ENCODE measurements around the gene GNAQ. TPM values are rescaled to one million over a fixed set of nuclear protein-coding genes. Genes with fewer than 3 reads are reported as not detected.

GNAQ gene
- total RNA-seq, 1 experiment from 2014 or later: 28.7 TPM

DNA sequence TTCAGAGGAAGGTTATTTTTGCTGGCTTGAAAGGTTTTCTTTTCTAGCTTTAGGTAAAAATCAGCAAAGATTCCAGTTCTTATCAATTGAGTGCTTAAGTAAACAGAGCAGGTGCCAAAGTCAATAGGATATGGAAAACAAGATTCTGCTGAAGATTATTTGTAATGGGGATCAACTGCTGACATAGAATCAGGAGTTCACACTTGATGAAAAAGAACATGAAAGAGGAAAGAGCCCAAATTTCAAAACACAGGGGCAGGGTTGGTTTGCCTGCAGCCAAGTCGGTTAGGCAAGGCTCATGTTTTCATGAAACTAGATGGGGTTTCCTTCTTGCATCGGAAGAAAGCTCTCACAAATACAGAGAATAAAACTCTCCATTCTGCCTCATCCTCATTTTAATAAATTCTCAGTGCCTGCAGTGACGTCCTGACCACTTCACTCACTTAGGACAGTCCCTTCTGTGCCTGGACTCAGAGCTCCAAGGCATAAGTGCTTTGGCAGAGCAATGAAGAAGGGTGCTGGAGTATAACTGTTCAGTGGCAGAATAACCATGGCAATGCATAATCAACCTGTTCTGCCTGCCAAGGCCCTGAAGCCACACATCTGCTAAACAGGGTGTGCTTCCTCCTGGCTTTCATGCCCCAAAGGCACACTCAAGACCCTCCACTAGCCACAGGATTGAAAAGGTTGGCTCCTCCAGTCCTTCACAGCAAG is 179.6 kb downstream of the GNAQ start:
- peaks cover 0 to 8% of the 10 kb centered on the region in 2 experiments; a peak in 1 of 4 replicates for H3K4me1 ChIP-seq (ENCODE audit: control insufficient read depth in 1 of 2, insufficient read depth in 2 of 2, low read length in 2 of 2)
- H4K20me1 ChIP-seq (ENCODE audit: insufficient read depth): no peaks in the 10 kb centered on the region
- BruUV-seq (replicated peaks): no TSS peak
- ATAC-seq: no peak
- intact Hi-C loops (cut with micrococcal nuclease): no loop called here
- no peak overlapping the region for H3K9ac ChIP-seq (ENCODE audit: low read length)
- ChIA-PET RAD21 (ENCODE audit: low non-redundant PET in 1 of 2, low total read pairs in 2 of 2, uncharacterized antibody in 2 of 2, unreplicated experiment in 2 of 2) (no interaction called here), POLR2A (no interaction called here), CTCF (no interaction called here)
- H2AFZ ChIP-seq (ENCODE audit: low read depth, low read length, poor library complexity, severe bottlenecking): no peak overlapping the region
- TF ChIP-seq ZNF274 (IDR thresholded peaks at IDR 0.05; ENCODE audit: low read depth, low read length): no peak
- no peak for TF ChIP-seq EZH2phosphoT487 (IDR thresholded peaks at IDR 0.05; ENCODE audit: borderline replicate concordance)
- no peak for TF ChIP-seq ZFX (IDR thresholded peaks at IDR 0.05)
- TF ChIP-seq, protein P1, sequence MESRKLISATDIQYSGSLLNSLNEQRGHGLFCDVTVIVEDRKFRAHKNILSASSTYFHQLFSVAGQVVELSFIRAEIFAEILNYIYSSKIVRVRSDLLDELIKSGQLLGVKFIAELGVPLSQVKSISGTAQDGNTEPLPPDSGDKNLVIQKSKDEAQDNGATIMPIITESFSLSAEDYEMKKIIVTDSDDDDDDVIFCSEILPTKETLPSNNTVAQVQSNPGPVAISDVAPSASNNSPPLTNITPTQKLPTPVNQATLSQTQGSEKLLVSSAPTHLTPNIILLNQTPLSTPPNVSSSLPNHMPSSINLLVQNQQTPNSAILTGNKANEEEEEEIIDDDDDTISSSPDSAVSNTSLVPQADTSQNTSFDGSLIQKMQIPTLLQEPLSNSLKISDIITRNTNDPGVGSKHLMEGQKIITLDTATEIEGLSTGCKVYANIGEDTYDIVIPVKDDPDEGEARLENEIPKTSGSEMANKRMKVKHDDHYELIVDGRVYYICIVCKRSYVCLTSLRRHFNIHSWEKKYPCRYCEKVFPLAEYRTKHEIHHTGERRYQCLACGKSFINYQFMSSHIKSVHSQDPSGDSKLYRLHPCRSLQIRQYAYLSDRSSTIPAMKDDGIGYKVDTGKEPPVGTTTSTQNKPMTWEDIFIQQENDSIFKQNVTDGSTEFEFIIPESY (IDR thresholded peaks at IDR 0.05; ENCODE audit: extremely low read depth, insufficient replicate concordance, low read length): no peak
- TF ChIP-seq TCF7L2 (IDR thresholded peaks at IDR 0.05; ENCODE audit: borderline replicate concordance, extremely low read depth, insufficient read depth, insufficient read length): no peak
- TF ChIP-seq CEBPB (IDR thresholded peaks at IDR 0.05; ENCODE audit: low read depth): no peak
- TF ChIP-seq, protein P2, sequence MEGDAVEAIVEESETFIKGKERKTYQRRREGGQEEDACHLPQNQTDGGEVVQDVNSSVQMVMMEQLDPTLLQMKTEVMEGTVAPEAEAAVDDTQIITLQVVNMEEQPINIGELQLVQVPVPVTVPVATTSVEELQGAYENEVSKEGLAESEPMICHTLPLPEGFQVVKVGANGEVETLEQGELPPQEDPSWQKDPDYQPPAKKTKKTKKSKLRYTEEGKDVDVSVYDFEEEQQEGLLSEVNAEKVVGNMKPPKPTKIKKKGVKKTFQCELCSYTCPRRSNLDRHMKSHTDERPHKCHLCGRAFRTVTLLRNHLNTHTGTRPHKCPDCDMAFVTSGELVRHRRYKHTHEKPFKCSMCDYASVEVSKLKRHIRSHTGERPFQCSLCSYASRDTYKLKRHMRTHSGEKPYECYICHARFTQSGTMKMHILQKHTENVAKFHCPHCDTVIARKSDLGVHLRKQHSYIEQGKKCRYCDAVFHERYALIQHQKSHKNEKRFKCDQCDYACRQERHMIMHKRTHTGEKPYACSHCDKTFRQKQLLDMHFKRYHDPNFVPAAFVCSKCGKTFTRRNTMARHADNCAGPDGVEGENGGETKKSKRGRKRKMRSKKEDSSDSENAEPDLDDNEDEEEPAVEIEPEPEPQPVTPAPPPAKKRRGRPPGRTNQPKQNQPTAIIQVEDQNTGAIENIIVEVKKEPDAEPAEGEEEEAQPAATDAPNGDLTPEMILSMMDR (IDR thresholded peaks at IDR 0.05 in 2 of 3, conservative IDR thresholded peaks at IDR 0.05 in 1 of 3; ENCODE audit: borderline replicate concordance in 1 of 3, insufficient read depth in 1 of 3, low read depth in 2 of 3, low read length in 2 of 3): no peak
- no peak for TF ChIP-seq CBX3 (IDR thresholded peaks at IDR 0.05; ENCODE audit: low read depth)
- TF ChIP-seq, protein P3, sequence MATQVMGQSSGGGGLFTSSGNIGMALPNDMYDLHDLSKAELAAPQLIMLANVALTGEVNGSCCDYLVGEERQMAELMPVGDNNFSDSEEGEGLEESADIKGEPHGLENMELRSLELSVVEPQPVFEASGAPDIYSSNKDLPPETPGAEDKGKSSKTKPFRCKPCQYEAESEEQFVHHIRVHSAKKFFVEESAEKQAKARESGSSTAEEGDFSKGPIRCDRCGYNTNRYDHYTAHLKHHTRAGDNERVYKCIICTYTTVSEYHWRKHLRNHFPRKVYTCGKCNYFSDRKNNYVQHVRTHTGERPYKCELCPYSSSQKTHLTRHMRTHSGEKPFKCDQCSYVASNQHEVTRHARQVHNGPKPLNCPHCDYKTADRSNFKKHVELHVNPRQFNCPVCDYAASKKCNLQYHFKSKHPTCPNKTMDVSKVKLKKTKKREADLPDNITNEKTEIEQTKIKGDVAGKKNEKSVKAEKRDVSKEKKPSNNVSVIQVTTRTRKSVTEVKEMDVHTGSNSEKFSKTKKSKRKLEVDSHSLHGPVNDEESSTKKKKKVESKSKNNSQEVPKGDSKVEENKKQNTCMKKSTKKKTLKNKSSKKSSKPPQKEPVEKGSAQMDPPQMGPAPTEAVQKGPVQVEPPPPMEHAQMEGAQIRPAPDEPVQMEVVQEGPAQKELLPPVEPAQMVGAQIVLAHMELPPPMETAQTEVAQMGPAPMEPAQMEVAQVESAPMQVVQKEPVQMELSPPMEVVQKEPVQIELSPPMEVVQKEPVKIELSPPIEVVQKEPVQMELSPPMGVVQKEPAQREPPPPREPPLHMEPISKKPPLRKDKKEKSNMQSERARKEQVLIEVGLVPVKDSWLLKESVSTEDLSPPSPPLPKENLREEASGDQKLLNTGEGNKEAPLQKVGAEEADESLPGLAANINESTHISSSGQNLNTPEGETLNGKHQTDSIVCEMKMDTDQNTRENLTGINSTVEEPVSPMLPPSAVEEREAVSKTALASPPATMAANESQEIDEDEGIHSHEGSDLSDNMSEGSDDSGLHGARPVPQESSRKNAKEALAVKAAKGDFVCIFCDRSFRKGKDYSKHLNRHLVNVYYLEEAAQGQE (IDR thresholded peaks at IDR 0.05; ENCODE audit: low read depth): no peak
- no peak for TF ChIP-seq SIN3A (IDR thresholded peaks at IDR 0.05; ENCODE audit: low read depth)
- no peak for TF ChIP-seq SRF (IDR thresholded peaks at IDR 0.05; ENCODE audit: low read depth)
- TF ChIP-seq JUND (IDR thresholded peaks at IDR 0.05): no peak
- no peak for TF ChIP-seq FOSL1 (IDR thresholded peaks at IDR 0.05; ENCODE audit: low read depth)
- no peak for TF ChIP-seq ELF1 (IDR thresholded peaks at IDR 0.05; ENCODE audit: borderline replicate concordance, low read depth)
- TF ChIP-seq SP1 (IDR thresholded peaks at IDR 0.05; ENCODE audit: low read depth): no peak
- no peak for TF ChIP-seq POLR2AphosphoS5 (IDR thresholded peaks at IDR 0.05; ENCODE audit: low read depth, low read length)
- TF ChIP-seq, protein P4, sequence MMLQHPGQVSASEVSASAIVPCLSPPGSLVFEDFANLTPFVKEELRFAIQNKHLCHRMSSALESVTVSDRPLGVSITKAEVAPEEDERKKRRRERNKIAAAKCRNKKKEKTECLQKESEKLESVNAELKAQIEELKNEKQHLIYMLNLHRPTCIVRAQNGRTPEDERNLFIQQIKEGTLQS (IDR thresholded peaks at IDR 0.05): no peak
- TF ChIP-seq EZH2 (IDR thresholded peaks at IDR 0.05): no peak
- no peak overlapping the region for H3K27ac ChIP-seq (ENCODE audit: low read depth, low read length)
- H3K9me3 ChIP-seq (ENCODE audit: control insufficient read depth in 1 of 2, insufficient read depth in 1 of 2, low read depth in 1 of 2, low read length in 2 of 2): no peaks in the 10 kb centered on the region
- H3K27me3 ChIP-seq (ENCODE audit: insufficient read depth, low read length): no peaks in the 10 kb centered on the region
- H3K36me3 ChIP-seq (ENCODE audit: control insufficient read depth in 1 of 2, insufficient read depth in 2 of 2, low read length in 2 of 2): no peaks in the 10 kb centered on the region
- H3K79me2 ChIP-seq (ENCODE audit: insufficient read depth, low read length): no peaks in the 10 kb centered on the region
- no peaks in the 10 kb centered on the region for H3K9me2 ChIP-seq (ENCODE audit: insufficient read depth)
- no peak overlapping the region for H3K4me3 ChIP-seq (replicated peaks in 1 of 2; ENCODE audit: low read depth in 1 of 2, low read length in 2 of 2)
- H3K4me2 ChIP-seq (ENCODE audit: low read length): no peak overlapping the region
- DNase-seq (ENCODE audit: low read depth, low spot score): no peak
